Ishikawa (cell line): Measurements from ENCODE around the gene HOXC9.

Source experiments
- CEBPB ChIP-seq: IDR thresholded peaks from 2 replicates; pipeline ENCODE4 v1.6.1; 2012
- CREB1 ChIP-seq: IDR thresholded peaks from 2 replicates; pipeline ENCODE4 v1.6.1; 2012; ENCODE audit warnings: low read depth
- EGR1 ChIP-seq: IDR thresholded peaks from 2 replicates; pipeline ENCODE4 v1.6.1; 2012
- EP300 ChIP-seq: IDR thresholded peaks from 2 replicates; pipeline ENCODE4 v1.6.1; 2012; ENCODE audit warnings: borderline replicate concordance
- FOXM1 ChIP-seq: IDR thresholded peaks from 2 replicates; pipeline ENCODE4 v1.6.1; 2012; ENCODE audit warnings: low read depth, borderline replicate concordance
- NFIC ChIP-seq: IDR thresholded peaks from 2 replicates; pipeline ENCODE4 v1.6.1; 2012
- RAD21 ChIP-seq: IDR thresholded peaks from 2 replicates; pipeline ENCODE4 v1.6.1; 2012; ENCODE audit warnings: low read depth
- TAF1 ChIP-seq: IDR thresholded peaks from 2 replicates; pipeline ENCODE4 v1.6.1; 2012; ENCODE audit warnings: low read depth, mild to moderate bottlenecking
- TCF12 ChIP-seq: IDR thresholded peaks from 2 replicates; pipeline ENCODE4 v1.6.1; 2012; ENCODE audit warnings: low read depth
- TEAD4 ChIP-seq: IDR thresholded peaks from 2 replicates; pipeline ENCODE4 v1.6.1; 2012
- YY1 ChIP-seq: IDR thresholded peaks from 2 replicates; pipeline ENCODE4 v1.6.1; 2012; ENCODE audit warnings: low read depth
- ZBTB7A ChIP-seq: IDR thresholded peaks from 2 replicates; pipeline ENCODE4 v1.6.1; 2012; ENCODE audit warnings: low read depth
- TF ChIP-seq, protein P1 (sequence below): IDR thresholded peaks from 2 replicates; pipeline ENCODE4 v1.6.1; 2012
- TF ChIP-seq, protein P2 (sequence below): IDR thresholded peaks from 2 replicates; pipeline ENCODE4 v1.6.1; 2012
- TF ChIP-seq, protein P3 (sequence below): IDR thresholded peaks from 2 replicates; pipeline ENCODE4 v1.6.1; 2012; ENCODE audit warnings: low read depth, mild to moderate bottlenecking

The HOXC9 gene

DNA sequence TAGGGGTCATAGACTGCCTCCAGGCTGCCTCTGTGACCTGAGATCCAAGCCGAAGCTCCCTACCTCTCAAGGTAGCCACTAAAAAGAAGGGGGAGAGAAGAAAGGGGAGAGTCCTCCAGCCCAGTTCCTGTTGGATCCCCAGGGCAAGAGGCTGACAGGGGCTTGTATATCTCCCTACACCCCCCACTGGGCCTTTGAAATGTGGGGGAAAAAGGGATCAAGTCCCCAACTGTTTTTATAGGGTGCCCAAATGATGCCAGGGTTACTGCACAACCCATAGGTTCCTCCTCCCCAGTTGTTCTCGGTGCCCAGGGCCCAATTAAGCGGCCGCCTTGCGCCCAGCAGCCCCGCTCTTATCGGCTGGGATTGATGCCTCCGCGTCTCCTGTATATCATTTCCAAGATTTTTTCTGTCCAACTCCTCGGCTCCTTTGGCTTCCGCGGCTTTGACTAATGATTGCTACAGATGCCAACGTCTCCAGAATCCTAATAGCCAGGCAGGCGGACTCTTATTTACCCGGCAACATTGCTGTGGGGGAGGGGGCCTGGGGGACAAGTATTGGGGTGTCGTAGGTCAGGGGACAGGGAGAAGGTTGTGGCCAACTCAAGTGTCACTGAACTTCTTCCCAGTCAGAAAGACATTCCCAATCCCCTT is 46.0 kb downstream of the HOXC9 start:
- TF ChIP-seq TEAD4 (no peak), YY1 (no peak), EGR1 (no peak), CREB1 (no peak), ZBTB7A (no peak)

DNA sequence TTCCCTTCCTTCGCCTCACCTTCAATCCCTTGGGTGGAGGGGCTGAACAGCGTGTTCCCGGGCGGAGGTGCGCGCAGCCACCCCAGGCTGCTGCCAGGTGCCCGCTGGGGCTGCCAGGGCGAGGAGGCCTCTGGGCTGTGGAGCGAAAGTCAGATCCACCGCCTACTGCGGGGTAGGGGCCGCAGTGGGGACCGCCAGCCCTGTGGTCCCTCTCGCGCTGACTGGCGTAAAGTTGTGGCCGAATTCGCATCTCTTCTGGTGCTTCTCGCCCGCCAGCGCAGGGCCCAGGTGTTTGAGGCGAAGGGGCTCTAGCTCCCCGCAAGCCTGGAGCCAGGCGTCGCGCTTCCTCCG is 46.8 kb downstream of the HOXC9 start:
- TF ChIP-seq NFIC: no peak
- no peak for TF ChIP-seq RAD21
- TF ChIP-seq CEBPB: no peak
- TF ChIP-seq, protein P1, sequence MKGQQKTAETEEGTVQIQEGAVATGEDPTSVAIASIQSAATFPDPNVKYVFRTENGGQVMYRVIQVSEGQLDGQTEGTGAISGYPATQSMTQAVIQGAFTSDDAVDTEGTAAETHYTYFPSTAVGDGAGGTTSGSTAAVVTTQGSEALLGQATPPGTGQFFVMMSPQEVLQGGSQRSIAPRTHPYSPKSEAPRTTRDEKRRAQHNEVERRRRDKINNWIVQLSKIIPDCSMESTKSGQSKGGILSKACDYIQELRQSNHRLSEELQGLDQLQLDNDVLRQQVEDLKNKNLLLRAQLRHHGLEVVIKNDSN: no peak
- TF ChIP-seq, protein P2, sequence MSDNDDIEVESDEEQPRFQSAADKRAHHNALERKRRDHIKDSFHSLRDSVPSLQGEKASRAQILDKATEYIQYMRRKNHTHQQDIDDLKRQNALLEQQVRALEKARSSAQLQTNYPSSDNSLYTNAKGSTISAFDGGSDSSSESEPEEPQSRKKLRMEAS: no peak
- TF ChIP-seq TAF1: no peak

DNA sequence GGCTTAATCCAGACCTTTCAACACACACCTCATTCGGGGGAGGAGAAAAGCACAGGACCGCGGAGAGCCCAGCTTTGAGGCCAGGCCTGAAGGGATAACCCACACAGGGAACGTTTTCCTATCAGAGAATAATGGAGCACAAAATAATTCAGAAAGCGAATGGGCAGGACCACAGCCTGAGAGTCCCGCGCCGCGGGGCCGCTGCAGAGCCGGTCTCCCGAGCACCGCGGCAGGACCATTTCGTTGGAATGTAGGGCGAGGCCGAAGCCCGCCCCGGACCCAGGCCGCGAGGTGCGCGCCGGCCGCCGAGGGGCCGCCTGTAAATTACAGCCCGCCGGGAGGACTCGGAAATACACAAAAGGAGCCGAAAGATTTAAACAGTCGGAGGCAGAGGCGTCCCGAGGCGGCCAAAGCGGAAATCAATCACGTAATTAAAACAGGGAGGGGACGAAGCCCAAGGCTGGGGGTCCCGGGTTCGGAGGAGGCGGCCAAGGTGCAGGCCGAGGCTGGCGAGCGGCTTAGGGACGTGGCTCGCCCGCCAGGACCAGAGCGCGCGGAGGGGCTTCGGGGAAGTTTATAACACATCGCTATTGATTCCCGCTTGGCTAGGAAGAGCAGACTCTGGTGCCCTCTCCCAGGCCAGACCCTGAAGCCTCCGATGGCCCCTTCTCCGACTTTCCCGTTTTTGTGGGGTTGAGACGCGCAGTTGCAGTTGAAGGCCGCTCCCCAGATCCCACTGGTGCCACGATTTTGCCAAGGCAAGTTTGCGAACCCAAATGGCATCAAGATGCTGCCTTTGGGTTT is 47.4 kb downstream of the HOXC9 start:
- no peak for TF ChIP-seq FOXM1
- TF ChIP-seq CEBPB: no peak

DNA sequence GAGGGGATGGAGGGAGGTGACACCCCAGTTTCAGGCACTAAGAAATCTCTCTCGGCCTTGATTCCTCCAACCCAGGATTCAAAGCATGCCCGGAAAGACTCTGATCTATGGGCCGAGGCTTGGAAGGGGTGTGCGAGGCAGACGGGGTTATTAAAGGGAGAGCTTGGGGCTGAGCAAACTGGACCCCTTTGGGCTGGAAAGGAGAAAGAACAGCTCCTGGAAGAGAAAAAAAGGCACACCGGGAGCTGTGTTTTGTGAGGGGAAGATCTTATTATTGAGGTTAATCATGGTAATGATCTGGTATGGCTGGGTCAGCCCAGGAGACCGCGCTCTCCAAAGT is 48.0 kb downstream of the HOXC9 start:
- TF ChIP-seq RAD21: no peak
- TF ChIP-seq, protein P3, sequence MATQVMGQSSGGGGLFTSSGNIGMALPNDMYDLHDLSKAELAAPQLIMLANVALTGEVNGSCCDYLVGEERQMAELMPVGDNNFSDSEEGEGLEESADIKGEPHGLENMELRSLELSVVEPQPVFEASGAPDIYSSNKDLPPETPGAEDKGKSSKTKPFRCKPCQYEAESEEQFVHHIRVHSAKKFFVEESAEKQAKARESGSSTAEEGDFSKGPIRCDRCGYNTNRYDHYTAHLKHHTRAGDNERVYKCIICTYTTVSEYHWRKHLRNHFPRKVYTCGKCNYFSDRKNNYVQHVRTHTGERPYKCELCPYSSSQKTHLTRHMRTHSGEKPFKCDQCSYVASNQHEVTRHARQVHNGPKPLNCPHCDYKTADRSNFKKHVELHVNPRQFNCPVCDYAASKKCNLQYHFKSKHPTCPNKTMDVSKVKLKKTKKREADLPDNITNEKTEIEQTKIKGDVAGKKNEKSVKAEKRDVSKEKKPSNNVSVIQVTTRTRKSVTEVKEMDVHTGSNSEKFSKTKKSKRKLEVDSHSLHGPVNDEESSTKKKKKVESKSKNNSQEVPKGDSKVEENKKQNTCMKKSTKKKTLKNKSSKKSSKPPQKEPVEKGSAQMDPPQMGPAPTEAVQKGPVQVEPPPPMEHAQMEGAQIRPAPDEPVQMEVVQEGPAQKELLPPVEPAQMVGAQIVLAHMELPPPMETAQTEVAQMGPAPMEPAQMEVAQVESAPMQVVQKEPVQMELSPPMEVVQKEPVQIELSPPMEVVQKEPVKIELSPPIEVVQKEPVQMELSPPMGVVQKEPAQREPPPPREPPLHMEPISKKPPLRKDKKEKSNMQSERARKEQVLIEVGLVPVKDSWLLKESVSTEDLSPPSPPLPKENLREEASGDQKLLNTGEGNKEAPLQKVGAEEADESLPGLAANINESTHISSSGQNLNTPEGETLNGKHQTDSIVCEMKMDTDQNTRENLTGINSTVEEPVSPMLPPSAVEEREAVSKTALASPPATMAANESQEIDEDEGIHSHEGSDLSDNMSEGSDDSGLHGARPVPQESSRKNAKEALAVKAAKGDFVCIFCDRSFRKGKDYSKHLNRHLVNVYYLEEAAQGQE: no peak
- no peak for TF ChIP-seq EGR1
- no peak for TF ChIP-seq CEBPB
- TF ChIP-seq FOXM1: no peak
- TF ChIP-seq YY1: no peak
- TF ChIP-seq, protein P1: no peak
- TF ChIP-seq NFIC: no peak
- no peak for TF ChIP-seq TAF1
- TF ChIP-seq TCF12: no peak

- no peak for TF ChIP-seq CREB1
- no peak for TF ChIP-seq CEBPB
- TF ChIP-seq, protein P1: no peak
These were observed 48.6 kb downstream of the HOXC9 start for GRCh38 chr12:54048406-54049093.

GRCh38 chr12:54049108-54049507 is 49.1 kb downstream of the HOXC9 start:
- TF ChIP-seq EP300 (no peak), TAF1 (no peak), CEBPB (no peak), RAD21 (no peak), TCF12 (no peak), YY1 (no peak), FOXM1 (no peak), ZBTB7A (no peak), NFIC (no peak), EGR1 (no peak)
- TF ChIP-seq, protein P2: no peak
- TF ChIP-seq, protein P1: no peak

GRCh38 chr12:54050482-54050810 is 50.5 kb downstream of the HOXC9 start:
- TF ChIP-seq EGR1: no peak
- TF ChIP-seq CREB1: no peak
- TF ChIP-seq, protein P2: no peak
- no peak for TF ChIP-seq EP300
- TF ChIP-seq YY1: no peak
- TF ChIP-seq NFIC: no peak
- TF ChIP-seq, protein P3: no peak
- TF ChIP-seq RAD21: no peak
- no peak for TF ChIP-seq TCF12
- TF ChIP-seq, protein P1: no peak
- no peak for TF ChIP-seq TEAD4
- TF ChIP-seq FOXM1: no peak
- TF ChIP-seq CEBPB: no peak
- no peak for TF ChIP-seq TAF1
- no peak for TF ChIP-seq ZBTB7A
